OCI-LY3 (cell line): Measurements from ENCODE around the gene PPP1R2B.

Source experiments
- EZH2phosphoT487 ChIP-seq: fragments of 200-600 bp; shearing (Covaris generic); IDR thresholded peaks from 2 replicates; pipeline ENCODE4 v1.6.1; 2018; ENCODE audit warnings: antibody characterized with exemption, mixed run types, low read depth
- TF ChIP-seq, protein P1 (sequence below): fragments of 200-600, 300-600 bp; sonication (generic); IDR thresholded peaks from 2 replicates; pipeline ENCODE4 v1.5.1; 2014; ENCODE audit warnings: antibody characterized with exemption, low read length, low read depth

DNA sequence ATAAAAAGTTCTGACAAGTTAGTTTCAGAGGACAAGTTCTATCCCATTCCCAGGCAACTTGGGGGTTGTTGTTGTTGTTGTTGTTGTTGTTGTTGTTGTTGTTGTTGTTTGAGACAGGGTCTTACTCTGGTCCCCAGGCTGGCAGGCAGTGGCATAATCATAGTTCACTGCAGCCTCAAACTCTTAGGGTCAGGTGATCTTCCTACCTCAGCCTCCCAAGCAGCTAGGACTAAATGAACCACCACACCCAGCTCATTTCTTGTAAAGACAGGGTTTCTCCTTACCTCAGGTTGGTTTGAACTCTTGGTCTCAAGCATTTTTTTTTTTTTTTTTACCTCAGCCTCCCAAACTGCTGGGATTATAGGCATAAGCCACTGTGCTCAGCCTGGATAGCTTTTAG is 15.3 kb downstream of the PPP1R2B start:
- TF ChIP-seq, protein P1, sequence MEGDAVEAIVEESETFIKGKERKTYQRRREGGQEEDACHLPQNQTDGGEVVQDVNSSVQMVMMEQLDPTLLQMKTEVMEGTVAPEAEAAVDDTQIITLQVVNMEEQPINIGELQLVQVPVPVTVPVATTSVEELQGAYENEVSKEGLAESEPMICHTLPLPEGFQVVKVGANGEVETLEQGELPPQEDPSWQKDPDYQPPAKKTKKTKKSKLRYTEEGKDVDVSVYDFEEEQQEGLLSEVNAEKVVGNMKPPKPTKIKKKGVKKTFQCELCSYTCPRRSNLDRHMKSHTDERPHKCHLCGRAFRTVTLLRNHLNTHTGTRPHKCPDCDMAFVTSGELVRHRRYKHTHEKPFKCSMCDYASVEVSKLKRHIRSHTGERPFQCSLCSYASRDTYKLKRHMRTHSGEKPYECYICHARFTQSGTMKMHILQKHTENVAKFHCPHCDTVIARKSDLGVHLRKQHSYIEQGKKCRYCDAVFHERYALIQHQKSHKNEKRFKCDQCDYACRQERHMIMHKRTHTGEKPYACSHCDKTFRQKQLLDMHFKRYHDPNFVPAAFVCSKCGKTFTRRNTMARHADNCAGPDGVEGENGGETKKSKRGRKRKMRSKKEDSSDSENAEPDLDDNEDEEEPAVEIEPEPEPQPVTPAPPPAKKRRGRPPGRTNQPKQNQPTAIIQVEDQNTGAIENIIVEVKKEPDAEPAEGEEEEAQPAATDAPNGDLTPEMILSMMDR, result no peak
- TF ChIP-seq EZH2phosphoT487, result no peak
